Measurements from ENCODE around the gene TMEM33. TPM values are rescaled to one million over a fixed set of nuclear protein-coding genes. Genes with fewer than 3 reads are reported as not detected.

The TMEM33 gene
- total RNA-seq, 1 experiment from 2014 or later: 48.1 TPM

DNA sequence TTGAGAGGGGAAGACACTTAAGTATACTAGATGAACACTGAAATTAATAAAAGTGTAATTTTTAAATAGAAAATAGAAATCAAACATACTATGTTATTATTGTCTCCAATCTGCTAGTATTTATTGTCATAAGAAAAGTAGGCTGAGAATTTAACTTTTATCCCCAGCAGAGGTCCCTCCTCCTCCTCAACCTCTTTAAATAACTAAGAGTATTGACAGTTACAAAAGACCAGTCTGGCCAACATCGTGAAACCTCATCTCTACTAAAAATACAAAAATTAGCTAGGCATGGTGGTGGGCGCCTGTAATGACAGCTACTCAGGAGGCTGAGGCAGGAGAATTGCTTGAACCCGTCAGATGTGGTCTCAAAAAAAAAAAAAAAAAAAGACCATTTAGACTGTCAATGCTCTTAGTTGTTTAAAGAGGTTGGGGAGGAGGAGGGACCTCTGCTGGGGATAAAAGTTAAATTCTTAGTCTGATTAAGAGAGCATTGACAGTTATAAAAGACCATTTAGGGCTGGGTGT is 59.3 kb downstream of the TMEM33 start:
- no peak overlapping the region for H3K27ac ChIP-seq (ENCODE audit: low read length)
- H3K9me3 ChIP-seq (ENCODE audit: control insufficient read depth, insufficient read depth, low read depth, low read length): no peaks in the 10 kb centered on the region
- no peak overlapping the region for H3K4me3 ChIP-seq (ENCODE audit: low read depth in 2 of 2, low read length in 2 of 2)
- CTCF ChIA-PET: no interaction called here
- peaks cover under 1% of the 10 kb centered on the region; the same call in 1 of the 2 replicates for H3K4me1 ChIP-seq (ENCODE audit: control insufficient read depth, insufficient read depth, low read length)
- intact Hi-C loops (cut with micrococcal nuclease; ENCODE audit: unreplicated experiment): no loop called here
- in situ Hi-C loops (cut with HindIII; ENCODE audit: low pct_unique_long_range_greater_than_20kb, low sequenced_read_pairs): no loop called here
- no peaks in the 10 kb centered on the region for H3K27me3 ChIP-seq (ENCODE audit: control insufficient read depth, insufficient read depth, low read length)
- peaks cover 6% of the 10 kb centered on the region for H3K36me3 ChIP-seq (ENCODE audit: control insufficient read depth, insufficient read depth, low read length)
- no peak for ATAC-seq
- no peak for DNase-seq (ENCODE audit: low read depth, low spot score)
- peak; percentile 23; the same call in 1 of the 2 replicates for TF ChIP-seq CTCF (IDR thresholded peaks at IDR 0.05)
- TF ChIP-seq SIN3A (IDR thresholded peaks at IDR 0.05; ENCODE audit: borderline replicate concordance, insufficient read depth, low read depth, low read length): no peak
- POLR2A ChIA-PET: interaction anchor here (0.7 kb wide), 1 partner anchor 491 kb away, joined by 8 read pairs; no protein-coding TSS in a partner anchor
- no TSS peak for BruUV-seq (replicated peaks)

GRCh38 chr4:41998019-41998418 is 62.8 kb downstream of the TMEM33 start:
- POLR2A ChIA-PET: no interaction called here

More at GRCh38 chr4:41998019-41998418, 62.8 kb downstream of the TMEM33 start:
- BruUV-seq (replicated peaks): no TSS peak
- TF ChIP-seq SIN3A (IDR thresholded peaks at IDR 0.05; ENCODE audit: borderline replicate concordance, insufficient read depth, low read depth, low read length) (no peak), CTCF (IDR thresholded peaks at IDR 0.05) (no peak), TCF7L2 (IDR thresholded peaks at IDR 0.05; ENCODE audit: low read depth, low read length) (no peak), POLR2AphosphoS5 (IDR thresholded peaks at IDR 0.05; ENCODE audit: low read depth, low read length) (no peak), REST (IDR thresholded peaks at IDR 0.05; ENCODE audit: insufficient read depth in 1 of 2, low read depth in 2 of 2, low read length in 1 of 2) (no peak)
- Histone ChIP-seq H3K4me1 (ENCODE audit: control insufficient read depth, insufficient read depth, low read length) (no peaks in the 10 kb centered on the region), H3K27me3 (ENCODE audit: control insufficient read depth, insufficient read depth, low read length) (no peaks in the 10 kb centered on the region), H3K9me3 (ENCODE audit: control insufficient read depth, insufficient read depth, low read depth, low read length) (no peaks in the 10 kb centered on the region), H3K27ac (ENCODE audit: low read length) (no peak overlapping the region), H3K36me3 (ENCODE audit: control insufficient read depth, insufficient read depth, low read length) (no peaks in the 10 kb centered on the region; the same call in 1 of the 2 replicates), H3K4me3 (ENCODE audit: low read depth in 2 of 2, low read length in 2 of 2) (no peak overlapping the region)
- ATAC-seq (no peak), DNase-seq (ENCODE audit: low read depth, low spot score) (no peak)
- CTCF ChIA-PET: no interaction called here
- in situ Hi-C loops (cut with HindIII; ENCODE audit: low pct_unique_long_range_greater_than_20kb, low sequenced_read_pairs) (no loop called here), intact Hi-C loops (cut with micrococcal nuclease; ENCODE audit: unreplicated experiment) (no loop called here)

Measured in Panc1 (cell line).